T-helper 1 cell treated with Interleukin-12 subunit alpha and Interleukin-12 subunit beta and Interleukin-4 antibody, amounts not matched to agents 30 μg/mL and 1 μg/mL, for 36 hours (primary cell): ENCODE data around the gene EGF.

Source experiments
- H3K27ac Mint-ChIP-seq: one replicate; pipeline ENCODE4 v1.8.0; 2021; ENCODE audit warnings: mild to moderate bottlenecking, mixed read lengths
- H3K27me3 Mint-ChIP-seq: one replicate; pipeline ENCODE4 v1.8.0; 2021; ENCODE audit warnings: low read depth, mixed read lengths
- H3K36me3 Mint-ChIP-seq: one replicate; pipeline ENCODE4 v1.8.0; 2021; ENCODE audit warnings: low read depth, mixed read lengths
- H3K4me1 Mint-ChIP-seq: one replicate; pipeline ENCODE4 v1.8.0; 2021; ENCODE audit warnings: low read depth, mixed read lengths
- H3K4me3 Mint-ChIP-seq: one replicate; pipeline ENCODE4 v1.8.0; 2021; ENCODE audit warnings: mild to moderate bottlenecking, moderate library complexity, mixed read lengths
- H3K9me3 Mint-ChIP-seq: one replicate; pipeline ENCODE4 v1.8.0; 2021; ENCODE audit warnings: mixed read lengths

EGF gene

DNA sequence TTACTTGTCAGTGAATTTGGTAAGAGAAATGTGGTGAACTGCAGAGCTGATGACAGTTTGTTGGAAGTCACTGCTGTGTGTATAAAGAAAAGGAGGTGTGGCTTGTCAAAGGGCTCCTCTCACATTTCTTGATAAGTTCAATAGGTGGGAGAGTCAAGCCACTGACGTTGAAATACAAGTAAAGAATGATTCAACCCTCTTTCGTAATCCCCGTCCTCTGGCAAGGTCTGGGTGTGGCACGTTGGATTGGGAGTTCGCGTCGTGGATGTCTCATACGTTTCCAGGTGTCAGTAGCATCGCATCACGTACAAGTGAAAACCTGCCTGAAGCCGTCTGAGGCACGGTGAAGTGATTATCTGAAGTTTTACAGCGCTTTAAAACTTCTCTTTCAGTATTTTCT, 76.4 kb downstream of the EGF start:
- H3K36me3 Mint-ChIP-seq, result no peaks in the 10 kb centered on the region
- H3K27me3 Mint-ChIP-seq, result peaks cover 13% of the 10 kb centered on the region
- no peak overlapping the region for H3K27ac Mint-ChIP-seq
- peaks cover 6% of the 10 kb centered on the region for H3K4me1 Mint-ChIP-seq
- no peaks in the 10 kb centered on the region for H3K9me3 Mint-ChIP-seq
- H3K4me3 Mint-ChIP-seq, result no peak overlapping the region

- Mint-ChIP-seq H3K9me3 (no peaks in the 10 kb centered on the region), H3K27ac (no peak overlapping the region), H3K4me1 (peaks cover 11% of the 10 kb centered on the region), H3K4me3 (no peak overlapping the region), H3K27me3 (peaks cover 13% of the 10 kb centered on the region), H3K36me3 (no peaks in the 10 kb centered on the region)
Measured at GRCh38 chr4:109989618-109990017, 76.9 kb downstream of the EGF start.

DNA sequence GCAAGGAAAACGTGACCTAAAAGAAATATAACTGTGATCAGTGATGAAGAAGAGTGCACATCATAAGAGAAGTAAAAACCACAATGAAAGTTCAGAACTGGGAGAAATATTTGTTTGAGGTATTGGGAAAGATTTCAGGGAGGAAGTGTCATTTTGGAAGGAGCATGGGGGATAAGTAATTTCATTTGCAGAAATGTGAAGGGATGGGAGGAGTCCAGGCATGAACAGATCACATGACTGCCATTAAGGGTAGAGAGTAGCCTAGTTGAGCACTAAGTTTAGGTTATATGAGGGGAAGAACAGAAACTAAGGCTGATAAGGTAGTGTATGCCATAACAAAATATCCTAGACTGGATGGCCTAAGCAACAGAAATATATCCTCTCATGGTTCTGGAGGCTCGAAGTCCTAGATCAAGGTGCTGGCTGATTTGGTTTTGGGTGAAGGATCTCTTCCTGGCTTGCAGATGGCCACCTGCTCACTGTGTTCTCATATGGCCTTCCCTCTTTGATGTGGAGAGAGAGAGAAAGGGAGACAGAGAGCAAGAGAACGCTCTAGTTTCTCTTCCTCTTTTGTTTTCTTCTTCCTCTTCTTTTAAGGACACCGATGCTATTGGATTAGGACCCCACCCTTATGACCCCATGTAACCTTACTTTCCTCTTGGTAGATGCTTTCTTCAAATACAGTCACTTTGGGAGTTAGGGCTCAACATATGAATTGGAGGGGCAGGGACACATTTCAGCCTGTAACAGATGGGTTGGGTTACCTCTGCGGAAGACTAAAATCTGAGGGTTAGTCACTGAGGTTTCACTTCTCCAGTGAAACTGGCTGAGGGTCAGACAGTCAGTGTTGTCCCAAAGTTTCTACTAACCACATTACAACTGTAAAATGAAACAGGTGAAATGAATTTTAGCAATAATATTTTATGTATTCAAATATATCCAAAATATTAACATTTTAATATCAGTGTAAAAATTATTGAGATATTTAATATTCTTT, 77.9 kb downstream of the EGF start:
- Mint-ChIP-seq H3K36me3 (no peaks in the 10 kb centered on the region), H3K27ac (no peak overlapping the region), H3K9me3 (no peaks in the 10 kb centered on the region), H3K27me3 (peaks cover 13% of the 10 kb centered on the region), H3K4me1 (peaks cover 17% of the 10 kb centered on the region), H3K4me3 (no peak overlapping the region)

DNA sequence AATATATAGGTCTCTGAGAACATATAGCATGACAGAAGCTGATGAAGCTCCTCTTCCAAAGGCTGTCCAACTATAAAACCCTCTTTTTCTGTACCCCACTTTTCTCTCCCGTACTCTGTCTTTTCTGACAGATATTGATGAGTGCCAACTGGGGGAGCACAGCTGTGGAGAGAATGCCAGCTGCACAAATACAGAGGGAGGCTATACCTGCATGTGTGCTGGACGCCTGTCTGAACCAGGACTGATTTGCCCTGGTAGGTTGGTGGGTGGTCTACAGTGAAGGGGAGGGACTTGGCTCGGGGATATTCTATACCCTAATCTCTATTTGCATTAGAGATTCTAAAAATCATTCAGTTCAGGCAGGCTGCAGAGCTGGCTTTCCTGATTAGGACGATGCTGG, 80.4 kb downstream of the EGF start:
- H3K9me3 Mint-ChIP-seq, result no peaks in the 10 kb centered on the region
- H3K36me3 Mint-ChIP-seq, result no peaks in the 10 kb centered on the region
- H3K27ac Mint-ChIP-seq, result no peak overlapping the region
- peaks cover 8% of the 10 kb centered on the region for H3K27me3 Mint-ChIP-seq
- H3K4me3 Mint-ChIP-seq, result no peak overlapping the region
- peaks cover 17% of the 10 kb centered on the region for H3K4me1 Mint-ChIP-seq

- H3K36me3 Mint-ChIP-seq, result no peaks in the 10 kb centered on the region
- H3K4me1 Mint-ChIP-seq, result peaks cover 17% of the 10 kb centered on the region
- peaks cover 4% of the 10 kb centered on the region for H3K27me3 Mint-ChIP-seq
- H3K4me3 Mint-ChIP-seq, result no peak overlapping the region
- H3K27ac Mint-ChIP-seq, result no peak overlapping the region
- no peaks in the 10 kb centered on the region for H3K9me3 Mint-ChIP-seq
Measured at GRCh38 chr4:109994415-109994827, 81.7 kb downstream of the EGF start.

GRCh38 chr4:109996526-109996925, 83.8 kb downstream of the EGF start:
- Mint-ChIP-seq H3K36me3 (no peaks in the 10 kb centered on the region), H3K4me1 (peaks cover 13% of the 10 kb centered on the region), H3K27me3 (peaks cover 9% of the 10 kb centered on the region), H3K27ac (no peak overlapping the region), H3K9me3 (no peaks in the 10 kb centered on the region), H3K4me3 (no peak overlapping the region)

- H3K4me3 Mint-ChIP-seq, result no peak overlapping the region
- peaks cover 20% of the 10 kb centered on the region for H3K4me1 Mint-ChIP-seq
- peaks cover 14% of the 10 kb centered on the region for H3K27me3 Mint-ChIP-seq
- no peak overlapping the region for H3K27ac Mint-ChIP-seq
- H3K36me3 Mint-ChIP-seq, result no peaks in the 10 kb centered on the region
- no peaks in the 10 kb centered on the region for H3K9me3 Mint-ChIP-seq
Measured at GRCh38 chr4:109998867-109999584, 86.3 kb downstream of the EGF start.

- Mint-ChIP-seq H3K4me3 (no peak overlapping the region), H3K9me3 (no peaks in the 10 kb centered on the region), H3K36me3 (no peaks in the 10 kb centered on the region), H3K27ac (no peak overlapping the region), H3K4me1 (peaks cover 15% of the 10 kb centered on the region), H3K27me3 (peaks cover 14% of the 10 kb centered on the region)
Measured at GRCh38 chr4:109999585-109999912, 86.9 kb downstream of the EGF start.

- H3K4me1 Mint-ChIP-seq, result peaks cover 13% of the 10 kb centered on the region
- H3K27ac Mint-ChIP-seq, result no peak overlapping the region
- no peaks in the 10 kb centered on the region for H3K36me3 Mint-ChIP-seq
- no peak overlapping the region for H3K4me3 Mint-ChIP-seq
- peaks cover 10% of the 10 kb centered on the region for H3K27me3 Mint-ChIP-seq
- H3K9me3 Mint-ChIP-seq, result no peaks in the 10 kb centered on the region
Measured at GRCh38 chr4:110002326-110002725, 89.6 kb downstream of the EGF start.

- H3K36me3 Mint-ChIP-seq, result no peaks in the 10 kb centered on the region
- peaks cover 10% of the 10 kb centered on the region for H3K27me3 Mint-ChIP-seq
- H3K27ac Mint-ChIP-seq, result no peak overlapping the region
- H3K4me3 Mint-ChIP-seq, result no peak overlapping the region
- H3K9me3 Mint-ChIP-seq, result no peaks in the 10 kb centered on the region
- peaks cover 17% of the 10 kb centered on the region for H3K4me1 Mint-ChIP-seq
Measured at GRCh38 chr4:110003401-110004187, 90.9 kb downstream of the EGF start.

GRCh38 chr4:110004556-110004955, 91.9 kb downstream of the EGF start:
- Mint-ChIP-seq H3K4me1 (peaks cover 17% of the 10 kb centered on the region), H3K9me3 (no peaks in the 10 kb centered on the region), H3K27ac (no peak overlapping the region), H3K4me3 (no peak overlapping the region), H3K36me3 (no peaks in the 10 kb centered on the region), H3K27me3 (peaks cover 10% of the 10 kb centered on the region)

- H3K36me3 Mint-ChIP-seq, result no peaks in the 10 kb centered on the region
- H3K27ac Mint-ChIP-seq, result peak overlapping the region; percentile 15
- peaks cover 17% of the 10 kb centered on the region for H3K4me1 Mint-ChIP-seq
- no peak overlapping the region for H3K4me3 Mint-ChIP-seq
- H3K9me3 Mint-ChIP-seq, result no peaks in the 10 kb centered on the region
- H3K27me3 Mint-ChIP-seq, result peaks cover 10% of the 10 kb centered on the region
Measured at GRCh38 chr4:110005461-110006056, 92.9 kb downstream of the EGF start.

GRCh38 chr4:110007217-110007616, 94.5 kb downstream of the EGF start:
- H3K27ac Mint-ChIP-seq, result no peak overlapping the region
- H3K4me3 Mint-ChIP-seq, result no peak overlapping the region
- no peaks in the 10 kb centered on the region for H3K9me3 Mint-ChIP-seq
- H3K36me3 Mint-ChIP-seq, result no peaks in the 10 kb centered on the region
- H3K27me3 Mint-ChIP-seq, result no peaks in the 10 kb centered on the region
- peaks cover 16% of the 10 kb centered on the region for H3K4me1 Mint-ChIP-seq

- no peaks in the 10 kb centered on the region for H3K36me3 Mint-ChIP-seq
- H3K4me1 Mint-ChIP-seq, result peaks cover 17% of the 10 kb centered on the region
- H3K27ac Mint-ChIP-seq, result no peak overlapping the region
- no peaks in the 10 kb centered on the region for H3K9me3 Mint-ChIP-seq
- H3K27me3 Mint-ChIP-seq, result peaks cover 3% of the 10 kb centered on the region
- H3K4me3 Mint-ChIP-seq, result no peak overlapping the region
Measured at GRCh38 chr4:110008540-110008939, 95.9 kb downstream of the EGF start.
